Karpas-422 (cell line): ENCODE measurements around the gene PIP4K2A. TPM values are rescaled to one million over a fixed set of nuclear protein-coding genes. Genes with fewer than 3 reads are reported as not detected.

Source experiments
- DNase-seq: peaks from one replicate; pipeline ENCODE4 v3.0.0-alpha.2; 2015
- H2AFZ ChIP-seq: fragments of 200-600 bp; sonication (generic); 2 replicates; pipeline ENCODE4 v1.6.1; 2014; ENCODE audit warnings: antibody characterized with exemption, low read length, mixed read lengths
- H3K27ac ChIP-seq: fragments of 200-600 bp; sonication (generic); 2 replicates; pipeline ENCODE4 v1.5.1; 2014; ENCODE audit warnings: mild to moderate bottlenecking, low read length, moderate library complexity
- H3K27me3 ChIP-seq: fragments of 200-600 bp; sonication (generic); 2 replicates; pipeline ENCODE4 v1.6.1; 2014; ENCODE audit warnings: low read length, mixed read lengths
- H3K36me3 ChIP-seq: fragments of 200-600 bp; sonication (generic); 2 replicates; pipeline ENCODE4 v1.6.1; 2014; ENCODE audit warnings: low read length, mixed read lengths; ENCODE audit not compliant: insufficient read depth
- H3K4me1 ChIP-seq: fragments of 200-600 bp; sonication (generic); 2 replicates; pipeline ENCODE4 v1.6.1; 2014; ENCODE audit warnings: mild to moderate bottlenecking, low read length, mixed read lengths
- H3K4me2 ChIP-seq: fragments of 200-600 bp; sonication (generic); 2 replicates; pipeline ENCODE4 v1.6.1; 2014; ENCODE audit warnings: low read length, low read depth, mild to moderate bottlenecking; ENCODE audit not compliant: poor library complexity, severe bottlenecking
- H3K4me3 ChIP-seq: fragments of 200-600 bp; sonication (generic); 2 replicates; pipeline ENCODE4 v1.5.1; 2014; ENCODE audit warnings: mild to moderate bottlenecking, antibody characterized with exemption, low read length, mixed read lengths
- H3K79me2 ChIP-seq: fragments of 200-600 bp; sonication (generic); 2 replicates; pipeline ENCODE4 v1.6.1; 2014; ENCODE audit warnings: mild to moderate bottlenecking, low read length, mixed read lengths
- H3K9ac ChIP-seq: fragments of 200-600 bp; sonication (generic); 2 replicates; pipeline ENCODE4 v1.6.0; 2014; ENCODE audit warnings: low read length
- H3K9me2 ChIP-seq: fragments of 200-600 bp; sonication (generic), shearing (Covaris generic); replicated peaks from 2 replicates; pipeline ENCODE4 v1.6.0; 2014; ENCODE audit warnings: mild to moderate bottlenecking, low read length, moderate library complexity; ENCODE audit not compliant: insufficient read depth
- H3K9me3 ChIP-seq: fragments of 300-700, 200-600 bp; sonication (generic); 2 replicates; pipeline ENCODE4 v1.6.1; 2014; ENCODE audit warnings: low read length, mixed read lengths
- H4K20me1 ChIP-seq: fragments of 200-600 bp; sonication (generic); 2 replicates; pipeline ENCODE4 v1.6.1; 2014; ENCODE audit warnings: mild to moderate bottlenecking, antibody characterized with exemption, low read length, low read depth; ENCODE audit not compliant: insufficient read depth
- total RNA-seq: library from RNA; depleted of rRNA; stranded (reverse); fragments of >200 nt; shearing (Covaris generic); gene quantifications from 2 replicates; pipeline ENCODE4 v1.2.3, GENCODE V29; 2014; ENCODE audit warnings: low replicate concordance

The PIP4K2A gene
- total RNA-seq, 1 experiment from 2014 or later = 32.6 TPM

- Histone ChIP-seq H3K27me3 (no peaks in the 10 kb centered on the region), H3K9ac (no peak overlapping the region), H3K9me2 (no peaks in the 10 kb centered on the region), H3K4me1 (no peaks in the 10 kb centered on the region; the same call in 1 of the 2 replicates), H2AFZ (no peak overlapping the region), H3K4me2 (no peak overlapping the region), H3K4me3 (no peak overlapping the region), H3K27ac (no peak overlapping the region), H3K9me3 (no peaks in the 10 kb centered on the region), H4K20me1 (peaks cover 70% of the 10 kb centered on the region), H3K36me3 (no peaks in the 10 kb centered on the region), H3K79me2 (no peaks in the 10 kb centered on the region)
- DNase-seq = no peak
Observed at GRCh38 chr10:22677333-22677732, 37.0 kb downstream of the PIP4K2A start.

- no peaks in the 10 kb centered on the region; the same call in 1 of the 2 replicates for H3K4me1 ChIP-seq
- no peak overlapping the region for H3K27ac ChIP-seq
- H3K27me3 ChIP-seq = no peaks in the 10 kb centered on the region
- peaks cover 71% of the 10 kb centered on the region for H4K20me1 ChIP-seq
- H3K36me3 ChIP-seq = no peaks in the 10 kb centered on the region
- H2AFZ ChIP-seq = no peak overlapping the region
- no peak overlapping the region for H3K4me3 ChIP-seq
- no peaks in the 10 kb centered on the region for H3K79me2 ChIP-seq
- no peak overlapping the region for H3K4me2 ChIP-seq
- no peaks in the 10 kb centered on the region for H3K9me2 ChIP-seq
- H3K9ac ChIP-seq = no peak overlapping the region
- H3K9me3 ChIP-seq = no peaks in the 10 kb centered on the region
- no peak for DNase-seq
Observed at GRCh38 chr10:22676435-22676834, 37.9 kb downstream of the PIP4K2A start.

DNA sequence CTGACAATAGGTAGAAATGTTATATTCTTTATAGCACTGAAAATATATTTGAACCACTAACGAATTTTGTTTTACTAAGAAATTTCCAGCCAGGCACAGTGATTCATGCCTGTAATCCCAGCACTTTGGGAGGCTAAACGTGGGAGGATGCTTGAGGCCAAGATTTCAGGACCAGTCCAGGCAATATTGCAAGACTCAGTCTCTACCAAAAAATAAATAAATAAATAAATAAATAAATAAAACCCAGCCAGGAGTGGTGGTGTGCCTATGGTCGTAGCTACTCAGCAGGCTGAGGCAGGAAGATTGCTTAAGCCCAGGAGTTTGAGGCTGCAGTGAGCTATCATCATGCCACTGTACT lies 39.8 kb downstream of the PIP4K2A start:
- Histone ChIP-seq H3K4me1 (no peaks in the 10 kb centered on the region; the same call in 1 of the 2 replicates), H3K4me2 (no peak overlapping the region), H3K9me3 (no peaks in the 10 kb centered on the region), H3K36me3 (no peaks in the 10 kb centered on the region), H3K27me3 (no peaks in the 10 kb centered on the region), H3K9ac (no peak overlapping the region), H3K4me3 (no peak overlapping the region), H3K9me2 (no peaks in the 10 kb centered on the region), H2AFZ (no peak overlapping the region), H3K27ac (no peak overlapping the region), H4K20me1 (peaks cover 73% of the 10 kb centered on the region), H3K79me2 (no peaks in the 10 kb centered on the region)
- no peak for DNase-seq

GRCh38 chr10:22673785-22674572 lies 40.4 kb downstream of the PIP4K2A start:
- H3K36me3 ChIP-seq = no peaks in the 10 kb centered on the region
- H3K9me2 ChIP-seq = no peaks in the 10 kb centered on the region
- H2AFZ ChIP-seq = no peak overlapping the region
- no peak overlapping the region for H3K4me3 ChIP-seq
- no peaks in the 10 kb centered on the region; the same call in 1 of the 2 replicates for H3K4me1 ChIP-seq
- no peaks in the 10 kb centered on the region for H3K27me3 ChIP-seq
- no peak overlapping the region for H3K4me2 ChIP-seq
- no peaks in the 10 kb centered on the region for H3K9me3 ChIP-seq
- no peaks in the 10 kb centered on the region for H3K79me2 ChIP-seq
- no peak for DNase-seq
- no peak overlapping the region for H3K9ac ChIP-seq
- no peak overlapping the region for H3K27ac ChIP-seq
- peaks cover 74% of the 10 kb centered on the region for H4K20me1 ChIP-seq

- no peak overlapping the region for H3K9ac ChIP-seq
- no peaks in the 10 kb centered on the region for H3K27me3 ChIP-seq
- H3K79me2 ChIP-seq = no peaks in the 10 kb centered on the region
- no peaks in the 10 kb centered on the region for H3K9me3 ChIP-seq
- peaks cover 76% of the 10 kb centered on the region for H4K20me1 ChIP-seq
- H3K4me3 ChIP-seq = no peak overlapping the region
- no peaks in the 10 kb centered on the region for H3K9me2 ChIP-seq
- no peak overlapping the region for H3K4me2 ChIP-seq
- no peaks in the 10 kb centered on the region; the same call in 1 of the 2 replicates for H3K4me1 ChIP-seq
- H3K27ac ChIP-seq = no peak overlapping the region
- H2AFZ ChIP-seq = no peak overlapping the region
- no peak for DNase-seq
- H3K36me3 ChIP-seq = no peaks in the 10 kb centered on the region
Observed at GRCh38 chr10:22673091-22673392, 41.3 kb downstream of the PIP4K2A start.

DNA sequence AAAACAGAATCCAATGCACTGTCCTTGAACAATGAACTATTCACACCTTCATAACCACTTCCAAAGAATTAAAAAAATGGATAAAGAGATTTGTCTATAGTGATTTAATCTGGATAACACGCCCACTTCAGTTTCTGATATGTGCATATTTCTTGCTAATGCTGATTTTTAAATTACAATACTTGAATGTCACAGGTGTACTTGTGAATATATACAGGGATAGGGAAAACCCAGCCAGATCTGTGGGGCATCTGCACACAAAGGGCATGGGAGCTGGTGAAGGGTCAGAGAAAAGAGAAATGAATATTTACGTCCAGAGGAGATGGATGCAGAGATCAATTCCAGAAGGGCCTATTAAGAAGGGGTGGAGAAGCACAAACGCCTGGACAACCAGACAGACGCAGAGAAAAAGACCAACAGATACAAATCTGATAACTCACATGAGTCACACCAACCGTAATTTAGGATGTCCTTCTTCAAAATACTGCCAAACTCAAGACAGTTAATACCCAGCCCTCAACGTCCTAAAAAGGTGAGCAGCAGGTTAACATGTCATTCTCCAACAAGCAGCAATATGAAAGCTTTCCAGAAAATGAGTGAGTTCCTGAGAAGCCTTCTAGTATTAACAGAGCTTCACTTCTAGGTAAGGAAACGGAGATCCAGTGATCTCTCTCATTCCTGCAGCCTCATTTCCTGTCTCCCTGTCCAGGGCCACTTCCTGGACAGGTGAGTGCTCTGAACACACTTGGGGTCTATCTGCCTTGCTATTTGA lies 41.9 kb downstream of the PIP4K2A start:
- Histone ChIP-seq H2AFZ (no peak overlapping the region), H3K9ac (no peak overlapping the region), H3K36me3 (no peaks in the 10 kb centered on the region), H3K9me2 (no peaks in the 10 kb centered on the region), H3K9me3 (no peaks in the 10 kb centered on the region), H3K4me2 (no peak overlapping the region), H4K20me1 (peaks cover 72% of the 10 kb centered on the region), H3K4me3 (no peak overlapping the region), H3K27ac (no peak overlapping the region), H3K4me1 (no peaks in the 10 kb centered on the region; the same call in 1 of the 2 replicates), H3K27me3 (no peaks in the 10 kb centered on the region), H3K79me2 (no peaks in the 10 kb centered on the region)
- no peak for DNase-seq

DNA sequence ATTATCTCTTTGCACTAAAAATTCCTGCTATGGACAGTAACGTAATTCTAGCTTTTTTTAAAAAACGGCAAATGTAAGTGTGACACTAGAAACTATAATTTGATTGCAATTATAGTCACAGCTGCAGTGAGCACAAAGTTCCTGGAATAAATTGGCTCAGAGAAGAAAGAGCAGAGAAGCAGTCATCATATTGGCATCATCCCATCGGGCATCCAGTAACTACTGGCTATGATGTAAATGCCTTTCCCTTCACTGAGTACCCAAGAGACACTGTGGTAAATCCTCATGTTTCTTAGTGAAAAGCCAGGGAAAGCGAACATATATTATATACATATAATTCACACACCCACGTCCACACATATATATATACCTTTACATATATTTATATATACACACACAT lies 43.6 kb downstream of the PIP4K2A start:
- Histone ChIP-seq H3K4me3 (no peak overlapping the region), H3K27ac (no peak overlapping the region), H2AFZ (no peak overlapping the region), H3K9ac (no peak overlapping the region), H3K36me3 (no peaks in the 10 kb centered on the region), H4K20me1 (peaks cover 66% of the 10 kb centered on the region; the same call in 1 of the 2 replicates), H3K9me2 (no peaks in the 10 kb centered on the region), H3K9me3 (no peaks in the 10 kb centered on the region), H3K79me2 (no peaks in the 10 kb centered on the region), H3K27me3 (no peaks in the 10 kb centered on the region), H3K4me2 (no peak overlapping the region), H3K4me1 (no peaks in the 10 kb centered on the region)
- DNase-seq = no peak

DNA sequence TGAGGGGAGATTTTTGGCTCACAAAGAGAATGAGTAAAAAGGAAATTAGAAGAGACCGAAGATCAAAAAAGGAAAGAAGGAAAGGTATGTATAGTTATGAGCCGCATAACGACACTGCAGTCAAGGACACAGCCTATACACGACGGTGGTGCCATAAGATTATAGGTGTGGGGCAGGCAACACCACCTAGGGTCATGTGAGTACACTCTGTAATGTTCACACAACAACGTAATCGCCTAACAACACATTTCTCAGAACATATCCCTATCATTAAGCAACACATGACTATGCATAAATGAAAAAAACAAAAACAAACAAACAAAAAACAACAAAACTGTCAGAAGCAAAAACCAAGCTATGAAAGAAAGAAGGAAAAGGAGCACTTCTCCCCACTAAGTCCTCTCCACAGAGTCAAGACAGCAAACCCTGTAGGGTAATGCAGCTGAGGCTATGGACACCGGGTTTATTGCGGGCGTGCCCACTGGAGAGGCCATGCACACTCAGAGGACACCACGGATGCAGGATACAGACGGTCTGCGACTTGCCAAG lies 45.1 kb downstream of the PIP4K2A start:
- no peak overlapping the region for H3K4me2 ChIP-seq
- no peak overlapping the region for H2AFZ ChIP-seq
- DNase-seq = no peak
- no peak overlapping the region for H3K27ac ChIP-seq
- H3K4me1 ChIP-seq = no peaks in the 10 kb centered on the region
- no peaks in the 10 kb centered on the region for H3K9me2 ChIP-seq
- no peaks in the 10 kb centered on the region for H3K36me3 ChIP-seq
- no peaks in the 10 kb centered on the region for H3K9me3 ChIP-seq
- H3K9ac ChIP-seq = no peak overlapping the region
- no peaks in the 10 kb centered on the region for H3K27me3 ChIP-seq
- no peak overlapping the region for H3K4me3 ChIP-seq
- no peaks in the 10 kb centered on the region for H3K79me2 ChIP-seq
- peaks cover 71% of the 10 kb centered on the region for H4K20me1 ChIP-seq
